Neutrophil (primary cell): ENCODE data around the gene MAN1B1.

Source experiments
- H3K27ac ChIP-seq: fragments of 200-600 bp; sonication (generic); 2 replicates; pipeline ENCODE4 v1.5.1; 2016; ENCODE audit warnings: mild to moderate bottlenecking, moderate library complexity
- H3K27me3 ChIP-seq: fragments of 200-600 bp; sonication (generic); 2 replicates; pipeline ENCODE4 v1.6.0; 2016; ENCODE audit warnings: mild to moderate bottlenecking
- H3K36me3 ChIP-seq: fragments of 200-600 bp; sonication (generic); 2 replicates; pipeline ENCODE4 v1.5.1; 2017
- H3K4me1 ChIP-seq, 2 experiments: fragments of 200-600 bp in 1 of 2; sonication (generic) in 1 of 2; 1 replicate in 1 of 2; 2 replicates in 1 of 2; pipeline versions ENCODE4 v1.5.1 to v1.6.1; 2013 to 2016; ENCODE audit warnings: low read depth in 1 of 2, low read length in 1 of 2, mild to moderate bottlenecking in 1 of 2, moderate library complexity in 1 of 2; ENCODE audit not compliant: control insufficient read depth in 1 of 2, insufficient read depth in 1 of 2
- H3K4me3 ChIP-seq, 2 experiments: fragments of 200-600 bp in 1 of 2; sonication (generic) in 1 of 2; 1 replicate in 1 of 2; 2 replicates in 1 of 2; pipeline ENCODE4 v1.5.1; 2013 to 2016; ENCODE audit warnings: low read depth in 1 of 2, low read length in 1 of 2, mild to moderate bottlenecking in 1 of 2, moderate library complexity in 1 of 2
- H3K9me3 ChIP-seq: fragments of 200-600 bp; sonication (generic); 2 replicates; pipeline ENCODE4 v1.5.1; 2016
- CTCF ChIP-seq: fragments of 200-600 bp; sonication (generic); IDR thresholded peaks from 2 replicates; pipeline ENCODE4 v1.5.1; 2016; ENCODE audit warnings: antibody characterized with exemption

The MAN1B1 gene

GRCh38 chr9:137064880-137065164, 22.0 kb upstream of the MAN1B1 start:
- H3K27ac ChIP-seq = no peak overlapping the region

GRCh38 chr9:137065336-137065967, 21.3 kb upstream of the MAN1B1 start:
- H3K4me1 ChIP-seq = peaks cover 26% of the 10 kb centered on the region in 2 experiments
- no peaks in the 10 kb centered on the region for H3K36me3 ChIP-seq
- no peak for TF ChIP-seq CTCF
- H3K4me3 ChIP-seq = no peak overlapping the region
- H3K9me3 ChIP-seq = no peaks in the 10 kb centered on the region
- H3K27me3 ChIP-seq = peaks cover 34% of the 10 kb centered on the region
- no peak overlapping the region for H3K27ac ChIP-seq

More at GRCh38 chr9:137064880-137065164, 22.0 kb upstream of the MAN1B1 start:
- no peak for TF ChIP-seq CTCF
- no peak overlapping the region for H3K4me3 ChIP-seq
- H3K36me3 ChIP-seq = no peaks in the 10 kb centered on the region
- H3K27me3 ChIP-seq = peaks cover 28% of the 10 kb centered on the region
- H3K9me3 ChIP-seq = no peaks in the 10 kb centered on the region
- H3K4me1 ChIP-seq = peaks cover 21 to 25% of the 10 kb centered on the region in 2 experiments

- Histone ChIP-seq H3K36me3 (no peaks in the 10 kb centered on the region), H3K27ac (no peak overlapping the region), H3K4me3 (no peak overlapping the region), H3K9me3 (no peaks in the 10 kb centered on the region), H3K27me3 (peaks cover 41% of the 10 kb centered on the region), H3K4me1 (peaks cover 34% of the 10 kb centered on the region in 2 experiments)
- no peak for TF ChIP-seq CTCF
These were observed 20.5 kb upstream of the MAN1B1 start for GRCh38 chr9:137066096-137066861.

- H3K4me1 ChIP-seq = peaks cover 45 to 51% of the 10 kb centered on the region in 2 experiments
- H3K27me3 ChIP-seq = peaks cover 34% of the 10 kb centered on the region
- H3K4me3 ChIP-seq = no peak overlapping the region
- TF ChIP-seq CTCF = peak; percentile 88
- H3K9me3 ChIP-seq = no peaks in the 10 kb centered on the region
- no peaks in the 10 kb centered on the region for H3K36me3 ChIP-seq
- no peak overlapping the region for H3K27ac ChIP-seq
These were observed 18.8 kb upstream of the MAN1B1 start for GRCh38 chr9:137067860-137068538.

GRCh38 chr9:137068539-137069507, 18.0 kb upstream of the MAN1B1 start:
- no peak overlapping the region for H3K27ac ChIP-seq
- no peaks in the 10 kb centered on the region for H3K9me3 ChIP-seq
- H3K4me1 ChIP-seq = peaks cover 53 to 59% of the 10 kb centered on the region in 2 experiments
- no peaks in the 10 kb centered on the region for H3K36me3 ChIP-seq
- no peak for TF ChIP-seq CTCF
- peak overlapping the region in 1 of 2 experiments; percentile 58 for H3K4me3 ChIP-seq
- peaks cover 32% of the 10 kb centered on the region for H3K27me3 ChIP-seq
